Activated CD4-positive, alpha-beta T cell treated with anti-CD3 and anti-CD28 coated beads, Interleukin-2, amount 10 ng/mL, durations not matched to agents 24 days and 14 days (primary cell): ENCODE data around the gene DDOST. TPM values are rescaled to one million over a fixed set of nuclear protein-coding genes. Genes with fewer than 3 reads are reported as not detected.

Source experiments
- DNase-seq: peaks from one replicate; pipeline ENCODE4 v3.0.0; 2022
- H3K27ac Mint-ChIP-seq: one replicate; pipeline ENCODE4 v1.8.0; 2022; ENCODE audit warnings: mild to moderate bottlenecking, mixed read lengths
- H3K27me3 Mint-ChIP-seq: one replicate; pipeline ENCODE4 v1.8.0; 2022; ENCODE audit warnings: mixed read lengths
- H3K36me3 Mint-ChIP-seq: one replicate; pipeline ENCODE4 v1.8.0; 2022; ENCODE audit warnings: low read depth, mild to moderate bottlenecking, mixed read lengths
- H3K4me1 Mint-ChIP-seq: one replicate; pipeline ENCODE4 v1.8.0; 2021; ENCODE audit warnings: mixed read lengths
- H3K4me3 Mint-ChIP-seq: one replicate; pipeline ENCODE4 v1.8.0; 2022; ENCODE audit warnings: mild to moderate bottlenecking, moderate library complexity, mixed read lengths
- H3K9me3 Mint-ChIP-seq: one replicate; pipeline ENCODE4 v1.8.0; 2021; ENCODE audit warnings: mixed read lengths
- intact Hi-C: fragments of 100-400 bp; cut with micrococcal nuclease; formaldehyde crosslinking; loops from one replicate; pipeline ENCODE4 v1.15.1; 2023
- total RNA-seq: library from RNA; stranded (reverse); gene quantifications from 2 replicates; pipeline ENCODE4 v1.2.3, GENCODE V29; 2022

The DDOST gene
- total RNA-seq, 1 donor from 2014 or later = 177 TPM

DNA sequence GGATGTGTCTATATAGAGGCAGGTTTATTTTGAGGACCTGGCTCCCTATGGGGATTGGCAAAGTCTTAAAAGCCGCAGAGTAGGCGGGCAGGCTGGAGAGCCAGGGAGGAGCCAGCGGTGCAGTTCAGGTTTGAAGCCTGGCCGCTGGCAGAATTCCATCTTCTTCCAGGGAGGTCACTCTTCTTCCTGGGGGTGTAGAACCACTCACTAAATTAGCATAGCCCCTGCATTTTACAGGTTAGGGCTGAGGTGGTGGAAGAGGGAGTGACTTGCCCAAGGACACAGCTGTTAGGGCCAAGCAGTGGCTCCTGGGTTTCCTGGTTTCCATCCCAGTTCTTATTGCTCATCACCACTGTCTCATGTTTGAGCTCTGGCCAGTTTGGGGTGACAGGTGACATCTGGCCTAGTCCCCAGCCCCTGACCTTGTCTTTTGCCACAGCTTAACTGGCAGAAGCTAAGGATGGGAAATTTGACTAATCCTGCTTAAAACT, 26.5 kb downstream of the DDOST start:
- Mint-ChIP-seq H3K27ac (no peak overlapping the region), H3K4me3 (peak overlapping the region; percentile 85), H3K27me3 (peaks cover 6% of the 10 kb centered on the region), H3K4me1 (peaks cover 7% of the 10 kb centered on the region), H3K36me3 (peaks cover 1% of the 10 kb centered on the region), H3K9me3 (no peaks in the 10 kb centered on the region)
- intact Hi-C loops = loop anchor here (1.0 to 5.0 kb wide), 2 partner anchors 27 to 127 kb away; partner anchors contain the start of genes DDOST and MUL1
- peak; percentile 72 for DNase-seq

DNA sequence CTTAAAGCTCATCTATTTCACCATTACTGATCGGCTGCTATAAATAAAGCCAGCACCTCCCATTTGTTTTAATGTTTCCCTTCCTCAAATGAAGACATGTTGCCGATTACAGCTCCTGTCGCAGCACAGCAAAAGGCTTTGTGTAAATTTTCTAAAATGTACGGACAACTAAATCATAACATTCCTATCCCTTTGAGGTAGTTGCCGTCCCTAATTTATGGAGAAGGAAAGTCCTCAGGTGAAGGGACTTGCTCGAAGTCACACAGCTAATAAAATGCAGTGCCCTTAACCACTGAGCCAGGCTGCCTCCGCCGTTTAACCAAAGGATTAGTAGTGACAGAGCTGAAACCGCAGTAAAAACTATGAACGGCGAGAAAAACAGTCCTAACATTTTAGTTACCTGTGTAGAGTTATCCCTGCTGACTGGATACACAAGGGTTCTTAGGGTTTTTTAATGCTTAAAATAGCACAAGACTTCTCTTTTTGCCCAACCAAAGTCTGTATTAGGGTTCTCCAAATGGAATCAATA, 27.0 kb downstream of the DDOST start:
- peak; percentile 73 for DNase-seq
- Mint-ChIP-seq H3K36me3 (peaks cover 1% of the 10 kb centered on the region), H3K4me1 (peaks cover 7% of the 10 kb centered on the region), H3K27ac (peak overlapping the region; percentile 60), H3K4me3 (peak overlapping the region; percentile 85), H3K9me3 (no peaks in the 10 kb centered on the region), H3K27me3 (peaks cover 8% of the 10 kb centered on the region)
- intact Hi-C loops = loop anchor here (1.0 to 5.0 kb wide), 2 partner anchors 27 to 127 kb away; partner anchors contain the start of genes DDOST and MUL1

GRCh38 chr1:20633190-20634064, 27.7 kb downstream of the DDOST start, which contains the start of gene PINK1:
PINK1 (plus strand) TSS chr1:20633458; CDS start chr1:20633549, 91 bp downstream.
- intact Hi-C loops = loop anchor here (1.0 to 5.0 kb wide), 2 partner anchors 28 to 126 kb away; partner anchors contain the start of genes DDOST and MUL1
- Mint-ChIP-seq H3K9me3 (no peaks in the 10 kb centered on the region), H3K4me3 (peak within 1 kb of the TSS; percentile 85), H3K27me3 (peaks cover 10% of the 10 kb centered on the region), H3K36me3 (no peaks in the 10 kb centered on the region), H3K27ac (peak within 1 kb of the TSS; percentile 60), H3K4me1 (peaks cover 7% of the 10 kb centered on the region)
- DNase-seq = peak; percentile 98

DNA sequence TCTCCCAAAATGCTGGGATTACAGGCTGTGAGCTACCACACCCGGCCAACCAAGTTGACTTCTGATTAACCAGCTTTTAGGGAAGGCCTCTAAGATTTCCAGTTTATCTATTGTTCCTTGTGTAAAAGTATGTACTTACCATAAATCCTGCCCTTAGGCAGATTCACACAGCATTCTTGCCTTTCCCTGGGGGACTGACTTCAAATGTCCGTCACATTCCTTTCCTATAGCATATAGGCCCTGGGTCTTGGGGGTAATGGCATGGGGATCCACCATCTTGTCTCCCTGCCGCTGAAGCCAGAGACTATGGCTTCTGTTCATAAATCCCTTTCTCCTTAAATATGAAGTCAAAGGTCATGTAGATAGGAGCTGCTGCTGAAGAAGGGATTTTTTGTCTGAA, 28.8 kb downstream of the DDOST start:
- no peak for DNase-seq
- Mint-ChIP-seq H3K27me3 (peaks cover 15% of the 10 kb centered on the region), H3K27ac (no peak overlapping the region), H3K9me3 (no peaks in the 10 kb centered on the region), H3K4me1 (peaks cover 7% of the 10 kb centered on the region), H3K4me3 (peak overlapping the region; percentile 70), H3K36me3 (no peaks in the 10 kb centered on the region)
- intact Hi-C loops = loop anchor here (5.0 kb wide), 1 partner anchor 125 kb away; the partner anchor contains the start of gene MUL1

DNA sequence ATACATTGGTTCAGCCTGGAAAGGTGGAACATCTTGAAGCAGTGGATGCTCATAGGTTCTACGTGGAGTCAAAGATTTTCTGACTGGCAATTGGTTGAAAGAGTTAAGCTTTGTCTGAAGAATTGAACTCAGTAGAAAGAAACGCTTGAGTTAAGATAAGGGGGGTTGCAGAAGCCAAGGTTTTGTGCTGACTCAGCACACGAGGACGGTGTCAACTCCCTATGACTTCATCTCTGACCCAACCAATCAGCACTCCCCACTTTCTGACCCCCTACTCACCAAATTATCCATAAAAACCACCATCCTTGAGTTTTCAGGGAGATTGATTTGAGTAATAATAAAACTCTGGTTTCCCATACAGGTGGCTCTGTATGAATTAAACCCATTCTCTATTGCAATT, 30.4 kb downstream of the DDOST start:
- Mint-ChIP-seq H3K27ac (no peak overlapping the region), H3K9me3 (no peaks in the 10 kb centered on the region), H3K27me3 (peaks cover 18% of the 10 kb centered on the region), H3K4me3 (no peak overlapping the region), H3K36me3 (no peaks in the 10 kb centered on the region), H3K4me1 (peaks cover 7% of the 10 kb centered on the region)
- intact Hi-C loops = loop anchor here (5.0 kb wide), 1 partner anchor 123 kb away; the partner anchor contains the start of gene MUL1
- DNase-seq = no peak

- no peak for DNase-seq
- H3K4me1 Mint-ChIP-seq = no peaks in the 10 kb centered on the region
- intact Hi-C loops = no loop called here
- H3K27me3 Mint-ChIP-seq = peaks cover 21% of the 10 kb centered on the region
- no peaks in the 10 kb centered on the region for H3K9me3 Mint-ChIP-seq
- no peaks in the 10 kb centered on the region for H3K36me3 Mint-ChIP-seq
- H3K27ac Mint-ChIP-seq = no peak overlapping the region
- no peak overlapping the region for H3K4me3 Mint-ChIP-seq
These were observed 34.6 kb downstream of the DDOST start for GRCh38 chr1:20626524-20626923.

DNA sequence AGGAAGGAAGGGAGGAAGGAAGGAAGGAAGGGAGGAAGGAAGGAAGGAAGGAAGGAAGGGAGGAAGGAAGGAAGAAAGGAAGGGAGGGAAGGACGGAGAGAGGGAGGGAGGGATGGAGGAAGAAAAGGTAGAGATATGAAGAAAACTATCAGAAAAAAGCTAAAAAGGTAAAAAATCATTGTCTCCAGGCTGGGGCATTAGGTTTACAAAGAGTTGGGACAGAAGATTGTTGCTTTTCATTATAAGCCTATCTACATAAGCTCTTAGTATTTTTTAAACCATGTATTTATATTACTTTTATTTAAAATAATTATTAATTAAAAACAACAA, 35.1 kb downstream of the DDOST start:
- no peak for DNase-seq
- Mint-ChIP-seq H3K4me1 (no peaks in the 10 kb centered on the region), H3K27me3 (peaks cover 19% of the 10 kb centered on the region), H3K36me3 (no peaks in the 10 kb centered on the region), H3K27ac (no peak overlapping the region), H3K9me3 (no peaks in the 10 kb centered on the region), H3K4me3 (no peak overlapping the region)
- intact Hi-C loops = no loop called here

GRCh38 chr1:20625176-20626097, 35.7 kb downstream of the DDOST start:
- no peaks in the 10 kb centered on the region for H3K36me3 Mint-ChIP-seq
- no peaks in the 10 kb centered on the region for H3K4me1 Mint-ChIP-seq
- H3K9me3 Mint-ChIP-seq = no peaks in the 10 kb centered on the region
- no peak overlapping the region for H3K27ac Mint-ChIP-seq
- intact Hi-C loops = no loop called here
- no peak overlapping the region for H3K4me3 Mint-ChIP-seq
- DNase-seq = no peak
- H3K27me3 Mint-ChIP-seq = peaks cover 16% of the 10 kb centered on the region

GRCh38 chr1:20624709-20625108, 36.5 kb downstream of the DDOST start:
- H3K27ac Mint-ChIP-seq = no peak overlapping the region
- H3K4me1 Mint-ChIP-seq = no peaks in the 10 kb centered on the region
- no peaks in the 10 kb centered on the region for H3K36me3 Mint-ChIP-seq
- intact Hi-C loops = no loop called here
- H3K4me3 Mint-ChIP-seq = no peak overlapping the region
- DNase-seq = no peak
- no peaks in the 10 kb centered on the region for H3K9me3 Mint-ChIP-seq
- peaks cover 15% of the 10 kb centered on the region for H3K27me3 Mint-ChIP-seq

DNA sequence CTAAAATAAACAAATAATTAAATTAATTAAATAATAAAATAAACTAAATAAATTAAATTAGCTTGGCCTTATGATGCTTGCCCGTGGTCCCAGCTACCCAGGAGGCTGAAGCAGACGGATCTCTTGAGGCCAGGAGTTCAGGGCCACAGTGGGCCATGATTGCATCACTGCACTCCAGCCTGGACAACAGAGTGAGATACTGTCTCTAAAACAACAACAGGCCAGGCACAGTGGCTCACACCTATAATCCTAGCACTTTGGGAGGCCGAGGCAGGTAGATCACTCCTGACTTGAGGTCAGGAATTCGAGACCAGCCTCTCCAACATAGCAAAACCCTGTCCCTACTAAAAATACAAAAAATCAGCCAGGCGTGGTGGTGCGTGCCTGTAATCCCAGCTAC, 40.2 kb downstream of the DDOST start:
- no peaks in the 10 kb centered on the region for H3K4me1 Mint-ChIP-seq
- no peaks in the 10 kb centered on the region for H3K9me3 Mint-ChIP-seq
- peaks cover 4% of the 10 kb centered on the region for H3K27me3 Mint-ChIP-seq
- H3K27ac Mint-ChIP-seq = no peak overlapping the region
- no peak for DNase-seq
- H3K36me3 Mint-ChIP-seq = no peaks in the 10 kb centered on the region
- intact Hi-C loops = no loop called here
- no peak overlapping the region for H3K4me3 Mint-ChIP-seq

DNA sequence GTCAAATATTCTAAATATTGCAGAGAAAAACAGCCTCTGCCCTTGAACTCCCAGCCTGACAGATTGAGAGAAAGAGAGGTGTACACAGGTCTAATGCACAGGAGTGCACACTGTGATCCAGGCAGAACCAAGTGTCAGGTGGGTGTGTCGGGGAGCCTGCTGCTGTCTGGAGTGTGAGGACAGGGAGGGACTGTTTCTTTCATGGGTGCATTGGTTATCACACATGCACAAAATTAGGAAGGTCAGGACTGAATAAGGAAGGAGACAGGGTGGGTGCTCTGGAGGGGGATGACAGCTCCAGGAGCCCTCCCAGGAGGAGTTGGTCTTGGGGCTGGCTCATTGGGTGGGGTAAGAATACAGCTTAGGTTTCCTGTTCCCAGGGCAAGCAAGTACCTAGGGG, 41.2 kb downstream of the DDOST start:
- H3K4me3 Mint-ChIP-seq = no peak overlapping the region
- intact Hi-C loops = no loop called here
- no peak for DNase-seq
- no peaks in the 10 kb centered on the region for H3K36me3 Mint-ChIP-seq
- no peaks in the 10 kb centered on the region for H3K27me3 Mint-ChIP-seq
- H3K27ac Mint-ChIP-seq = no peak overlapping the region
- H3K9me3 Mint-ChIP-seq = no peaks in the 10 kb centered on the region
- no peaks in the 10 kb centered on the region for H3K4me1 Mint-ChIP-seq

DNA sequence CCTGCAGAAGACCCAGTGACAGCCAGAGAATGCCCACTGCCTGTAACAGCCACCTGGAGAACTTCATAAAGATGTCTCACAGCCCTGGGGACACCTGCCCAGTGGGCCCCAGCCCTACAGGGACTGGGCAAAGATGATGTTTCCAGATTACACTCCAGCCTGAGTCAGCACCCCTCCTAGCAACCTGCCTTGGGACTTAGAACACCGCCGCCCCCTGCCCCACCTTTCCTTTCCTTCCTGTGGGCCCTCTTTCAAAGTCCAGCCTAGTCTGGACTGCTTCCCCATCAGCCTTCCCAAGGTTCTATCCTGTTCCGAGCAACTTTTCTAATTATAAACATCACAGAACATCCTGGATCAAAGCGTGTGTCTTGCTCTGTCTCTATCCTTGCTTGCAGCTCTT, 42.6 kb downstream of the DDOST start:
- H3K4me3 Mint-ChIP-seq = no peak overlapping the region

DNA sequence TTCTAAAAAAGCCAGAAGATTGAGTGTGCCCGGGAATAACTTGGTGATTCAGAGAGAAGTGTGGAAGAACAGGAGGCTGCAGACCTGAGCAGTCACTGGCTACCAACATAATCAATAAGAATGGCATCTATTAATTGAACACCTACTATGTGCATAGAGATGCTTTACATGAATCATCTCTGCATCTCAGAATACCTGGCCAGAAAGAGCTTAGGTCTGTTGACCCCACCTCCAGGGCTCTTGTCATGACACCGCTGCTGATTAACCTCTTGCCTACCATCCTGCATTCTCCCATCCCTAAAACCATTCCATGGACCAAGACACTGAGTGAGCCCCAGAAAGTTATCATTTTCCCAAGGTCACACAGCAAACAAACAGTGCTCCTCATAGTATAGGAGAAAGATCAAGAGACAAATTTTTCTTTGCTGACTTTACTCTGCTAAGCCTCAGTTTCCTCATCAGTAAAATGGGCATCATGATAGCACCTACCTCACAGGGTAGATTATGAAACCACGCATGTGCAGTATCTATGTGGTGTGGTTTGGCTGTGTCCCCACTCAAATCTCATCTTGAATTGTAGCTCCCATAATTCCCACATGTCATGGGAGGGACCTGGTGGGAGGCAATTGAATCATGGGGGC, 44.2 kb downstream of the DDOST start:
- no peaks in the 10 kb centered on the region for H3K9me3 Mint-ChIP-seq
- no peak for DNase-seq
- H3K27ac Mint-ChIP-seq = no peak overlapping the region
- H3K27me3 Mint-ChIP-seq = peaks cover 4% of the 10 kb centered on the region
- H3K4me3 Mint-ChIP-seq = no peak overlapping the region
- no peaks in the 10 kb centered on the region for H3K4me1 Mint-ChIP-seq
- H3K36me3 Mint-ChIP-seq = no peaks in the 10 kb centered on the region
- intact Hi-C loops = no loop called here

More for the DNA sequence above, 42.6 kb downstream of the DDOST start:
- Mint-ChIP-seq H3K27ac (no peak overlapping the region), H3K9me3 (no peaks in the 10 kb centered on the region), H3K36me3 (no peaks in the 10 kb centered on the region), H3K27me3 (peaks cover 2% of the 10 kb centered on the region), H3K4me1 (no peaks in the 10 kb centered on the region)
- intact Hi-C loops = no loop called here
- DNase-seq = no peak
